HG03571 (cell line): ENCODE measurements around the gene FAM241B.

Experiments
- ATAC-seq: cut with Tn5 transposase; IDR thresholded peaks from one replicate; pipeline ENCODE4 v1.9.1; 2021; ENCODE audit not compliant: unreplicated experiment

FAM241B gene

DNA sequence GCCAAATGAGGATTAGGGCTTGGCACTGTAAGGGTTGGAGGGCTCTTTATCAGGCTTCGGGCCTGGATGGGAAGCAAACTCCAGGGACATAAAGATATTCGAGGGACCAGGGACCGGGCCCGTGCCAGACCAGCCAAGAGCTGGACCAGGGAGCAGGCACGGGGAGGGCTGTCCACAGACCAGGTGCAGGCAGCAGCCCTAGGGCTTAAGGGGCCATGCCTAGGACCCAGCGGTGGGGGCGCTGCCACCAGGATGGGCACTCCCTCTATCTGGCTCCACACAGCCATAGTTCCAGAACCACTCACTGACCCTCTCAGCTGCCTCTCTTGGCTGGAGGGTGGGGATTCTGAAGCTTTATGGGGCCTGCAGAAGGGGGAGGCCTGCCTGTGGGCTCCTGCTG, 32.9 kb downstream of the FAM241B start:
- no peak for ATAC-seq

DNA sequence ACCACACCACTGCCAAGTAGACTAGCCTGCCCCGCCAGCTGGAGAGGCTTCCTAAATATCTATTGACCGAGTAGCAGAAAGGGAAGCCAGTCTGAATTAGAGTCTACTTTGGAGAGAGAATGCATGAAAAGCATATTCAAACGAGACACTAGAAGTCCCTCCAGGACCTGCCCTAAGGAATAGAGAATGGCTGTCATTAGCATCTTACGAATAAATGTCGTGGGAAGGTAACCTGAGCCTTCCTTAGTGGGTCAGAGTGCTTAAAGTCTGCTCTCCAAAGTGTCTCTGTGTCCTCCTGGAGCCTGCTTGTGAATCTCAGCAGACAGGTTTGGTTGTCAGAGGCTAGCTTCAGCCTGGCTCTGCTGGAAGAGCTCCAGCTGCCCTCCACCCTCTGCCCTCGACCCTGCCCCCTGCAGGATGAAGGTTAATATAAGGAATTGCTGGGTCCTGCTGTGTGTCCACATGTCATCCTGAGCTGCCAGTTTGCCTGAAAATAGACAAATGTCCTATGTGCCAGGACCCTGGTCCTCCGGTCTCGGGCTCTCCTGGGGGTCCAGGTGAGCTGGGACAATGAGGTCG, 33.4 kb downstream of the FAM241B start:
- no peak for ATAC-seq

- ATAC-seq: no peak
Observed at GRCh38 chr10:69665474-69666320, 35.6 kb downstream of the FAM241B start.

DNA sequence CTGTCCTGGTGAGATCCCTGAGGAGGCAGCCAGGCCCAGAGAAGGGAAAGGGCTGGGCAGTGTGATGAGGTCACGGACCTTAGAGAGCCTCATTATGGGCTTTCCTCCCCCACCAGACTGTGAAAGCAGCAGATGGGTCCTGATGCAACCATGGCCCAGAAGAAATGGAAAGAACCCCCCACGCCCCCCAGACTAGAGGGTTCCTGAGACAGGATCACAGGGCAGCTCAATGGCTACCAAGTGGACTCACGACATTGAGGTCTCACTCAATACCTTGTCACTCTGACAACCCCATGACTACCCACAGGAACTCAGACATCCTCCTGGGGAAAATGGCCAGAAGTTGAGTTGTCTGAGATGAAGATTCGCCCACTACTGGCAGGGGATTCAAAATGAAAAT, 36.7 kb downstream of the FAM241B start:
- ATAC-seq: no peak

GRCh38 chr10:69668721-69669120, 38.7 kb downstream of the FAM241B start:
- ATAC-seq: no peak

DNA sequence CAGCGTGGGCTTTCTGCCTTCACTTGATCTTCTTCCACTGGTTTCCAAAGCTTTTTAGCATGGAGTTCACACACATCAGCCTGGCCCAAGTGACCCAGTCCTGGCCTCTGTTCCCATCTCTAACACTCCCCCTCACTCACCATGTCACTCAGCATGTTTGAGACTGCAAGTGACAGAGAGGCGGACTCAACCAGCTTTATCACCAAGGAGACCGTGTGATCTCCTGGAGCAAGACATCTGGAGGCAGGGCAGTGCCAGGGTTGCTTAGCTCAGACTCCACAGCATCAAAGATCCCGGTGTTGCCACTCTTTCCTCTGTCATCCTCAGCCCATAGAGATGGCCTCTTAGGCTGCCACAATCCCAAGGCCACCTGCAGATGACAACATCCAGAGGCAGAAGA, 39.4 kb downstream of the FAM241B start:
- no peak for ATAC-seq

DNA sequence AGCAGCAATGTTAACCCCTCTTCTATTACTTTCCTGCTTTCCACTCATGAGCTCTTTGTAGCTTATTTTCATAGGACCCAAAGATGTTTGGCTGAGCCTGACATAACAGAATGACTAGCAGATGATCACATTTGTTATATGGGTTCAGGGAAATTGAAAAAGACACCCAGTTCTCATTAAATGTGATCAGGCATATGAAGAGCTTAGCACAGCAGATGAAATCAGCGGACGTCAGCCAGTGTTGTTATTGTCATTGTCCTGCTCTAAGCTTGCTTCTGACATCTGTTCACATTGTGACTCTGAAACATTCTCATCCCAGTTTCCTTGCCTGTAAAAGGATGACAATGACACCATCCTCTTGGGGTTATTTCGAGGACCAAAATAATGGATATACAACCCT, 43.5 kb downstream of the FAM241B start:
- no peak for ATAC-seq

DNA sequence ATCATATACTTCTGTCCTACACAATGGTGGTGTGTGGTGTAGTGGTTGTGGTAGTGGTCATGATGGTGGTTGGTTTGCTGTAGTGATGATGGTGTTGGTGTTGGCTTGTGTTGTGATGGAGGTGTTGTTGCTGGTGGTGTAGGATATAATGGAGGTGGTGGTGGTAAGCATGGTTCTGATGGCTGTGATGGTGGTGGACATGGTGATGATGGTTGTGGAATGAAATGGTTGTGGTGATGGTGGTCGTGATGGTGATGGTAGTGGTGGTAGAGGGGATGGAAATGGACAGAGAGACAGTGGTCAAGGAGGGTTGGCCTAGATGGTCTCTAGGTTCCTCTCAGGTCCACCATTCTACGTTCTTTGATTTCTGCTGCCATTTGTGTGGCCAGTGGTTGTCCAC, 44.7 kb downstream of the FAM241B start:
- ATAC-seq: no peak

- ATAC-seq: no peak
Observed at GRCh38 chr10:69676301-69676700, 46.3 kb downstream of the FAM241B start.

DNA sequence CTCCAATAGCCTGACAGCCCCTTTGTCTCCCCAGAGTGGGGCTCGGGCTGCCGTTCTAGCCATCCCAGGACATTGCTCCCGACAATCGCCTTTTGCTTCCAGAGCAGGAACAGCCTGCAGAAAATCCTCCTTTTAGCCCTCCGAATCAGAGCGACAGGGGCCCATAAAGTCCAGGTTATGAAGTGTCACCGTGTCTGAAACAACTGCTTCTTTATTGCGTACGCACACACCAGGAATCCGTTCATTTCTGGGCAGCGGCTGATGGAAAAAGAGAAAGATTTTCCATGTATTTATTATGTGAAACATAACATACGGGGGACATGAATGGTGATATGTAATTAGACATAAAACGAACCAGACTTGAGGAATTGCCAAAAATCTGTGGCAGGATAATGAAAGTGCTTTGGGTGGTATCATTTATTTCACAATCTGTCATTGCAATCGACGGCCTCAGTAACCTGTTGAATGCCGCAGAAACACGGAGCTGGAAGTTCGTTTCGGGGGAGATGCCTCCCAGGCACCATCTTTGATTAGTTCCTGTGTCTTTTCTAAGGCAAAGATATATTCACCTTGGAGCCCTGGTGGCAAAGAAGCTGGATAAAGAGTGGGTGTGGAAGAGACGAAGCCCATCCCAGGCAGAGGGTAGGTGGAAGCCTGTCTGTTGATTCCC, 48.1 kb downstream of the FAM241B start:
- no peak for ATAC-seq

DNA sequence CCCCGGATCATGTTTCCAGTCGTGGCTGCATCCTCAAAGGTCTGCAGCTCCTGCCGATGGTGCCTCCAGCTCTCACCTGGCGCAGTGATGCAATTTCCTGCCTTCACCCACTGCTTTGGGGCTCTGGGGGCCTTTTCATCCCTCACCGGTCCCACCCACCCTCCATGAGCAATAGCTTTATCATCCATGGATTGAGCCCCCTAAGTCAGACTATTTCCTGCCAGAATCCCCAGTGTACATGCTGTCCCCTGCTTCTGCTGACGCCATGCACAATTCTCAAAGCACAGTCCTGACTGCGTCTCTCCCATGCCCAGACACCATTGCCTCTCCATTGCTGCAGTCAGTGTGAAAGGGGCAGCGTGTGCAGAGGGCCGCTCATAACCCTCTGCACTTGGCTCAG, 49.7 kb downstream of the FAM241B start:
- ATAC-seq: no peak

- no peak for ATAC-seq
Observed at GRCh38 chr10:69680610-69681009, 50.6 kb downstream of the FAM241B start.

DNA sequence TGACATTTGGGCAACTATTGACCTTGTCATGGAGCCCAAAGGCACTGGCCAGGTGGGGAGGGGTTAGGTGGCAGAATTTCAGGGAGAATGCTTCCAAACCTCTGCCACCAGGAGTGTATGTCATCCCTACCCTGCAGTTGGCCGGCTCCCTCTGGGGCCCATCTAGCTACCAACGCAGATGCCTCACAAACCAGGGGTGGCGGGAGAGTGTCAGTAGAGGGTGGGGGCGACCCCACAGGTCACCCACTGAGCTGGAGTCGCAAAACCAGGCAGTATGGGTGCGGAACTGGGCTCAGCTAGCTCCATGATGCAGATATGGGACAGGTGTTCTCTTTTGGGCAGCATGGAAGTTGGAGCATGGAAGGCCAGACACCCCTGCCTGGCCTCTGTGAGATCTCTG, 51.4 kb downstream of the FAM241B start:
- ATAC-seq: no peak

DNA sequence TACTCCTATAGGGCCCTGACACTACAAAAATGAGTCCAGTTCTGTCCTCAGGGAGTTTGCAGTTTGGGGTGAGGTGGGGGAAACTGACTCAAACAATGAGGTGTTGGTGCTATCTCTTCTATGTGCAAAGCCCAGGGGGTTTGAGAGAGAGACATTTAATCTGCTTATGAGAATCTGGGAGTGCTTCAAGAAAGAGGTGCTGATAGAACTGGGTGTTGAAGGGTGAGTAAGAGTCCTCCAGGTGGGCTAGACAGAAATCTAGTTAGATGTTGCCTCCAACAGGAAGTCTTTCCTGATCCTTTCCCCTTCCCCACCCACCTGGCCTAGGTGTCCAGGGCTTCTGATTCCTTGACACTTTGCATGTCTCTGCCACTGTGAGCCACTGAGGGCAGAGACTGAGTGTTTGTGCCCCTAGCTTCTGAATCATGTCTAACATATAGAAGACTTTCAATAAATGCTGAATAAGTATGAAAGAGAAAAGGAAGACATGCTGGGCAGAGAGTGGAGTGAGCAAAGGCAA, 53.0 kb downstream of the FAM241B start:
- no peak for ATAC-seq
